Prostate gland (tissue), 2 donors: ENCODE data around the gene CCT3.

ENCODE experiments used
- POLR2A ChIP-seq: fragments of 450-650 bp; IDR thresholded peaks from one replicate; pipeline ENCODE4 v1.6.1; 2016; ENCODE audit warnings: antibody characterized with exemption, mild to moderate bottlenecking
- TF ChIP-seq, protein P1 (sequence below), 4 experiments: fragments of 200-600 bp in 2 of 4; fragments of 450-650 bp in 2 of 4; sonication (generic) in 2 of 4; IDR thresholded peaks; 1 replicate in 3 of 4; 2 replicates in 1 of 4; pipeline ENCODE4 v1.5.1; 2016 to 2019; ENCODE audit warnings: antibody characterized with exemption in 4 of 4, mild to moderate bottlenecking in 2 of 4, moderate library complexity in 2 of 4

GRCh38 chr1:156281693-156282478 lies 56.2 kb downstream of the CCT3 start:
- TF ChIP-seq, protein P1, sequence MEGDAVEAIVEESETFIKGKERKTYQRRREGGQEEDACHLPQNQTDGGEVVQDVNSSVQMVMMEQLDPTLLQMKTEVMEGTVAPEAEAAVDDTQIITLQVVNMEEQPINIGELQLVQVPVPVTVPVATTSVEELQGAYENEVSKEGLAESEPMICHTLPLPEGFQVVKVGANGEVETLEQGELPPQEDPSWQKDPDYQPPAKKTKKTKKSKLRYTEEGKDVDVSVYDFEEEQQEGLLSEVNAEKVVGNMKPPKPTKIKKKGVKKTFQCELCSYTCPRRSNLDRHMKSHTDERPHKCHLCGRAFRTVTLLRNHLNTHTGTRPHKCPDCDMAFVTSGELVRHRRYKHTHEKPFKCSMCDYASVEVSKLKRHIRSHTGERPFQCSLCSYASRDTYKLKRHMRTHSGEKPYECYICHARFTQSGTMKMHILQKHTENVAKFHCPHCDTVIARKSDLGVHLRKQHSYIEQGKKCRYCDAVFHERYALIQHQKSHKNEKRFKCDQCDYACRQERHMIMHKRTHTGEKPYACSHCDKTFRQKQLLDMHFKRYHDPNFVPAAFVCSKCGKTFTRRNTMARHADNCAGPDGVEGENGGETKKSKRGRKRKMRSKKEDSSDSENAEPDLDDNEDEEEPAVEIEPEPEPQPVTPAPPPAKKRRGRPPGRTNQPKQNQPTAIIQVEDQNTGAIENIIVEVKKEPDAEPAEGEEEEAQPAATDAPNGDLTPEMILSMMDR (IDR thresholded peaks at IDR 0.05): no peak
- TF ChIP-seq POLR2A: no peak
